ENCODE data around the gene TRIM49C. TPM values are rescaled to one million over a fixed set of nuclear protein-coding genes. Genes with fewer than 3 reads are reported as not detected.
"Not testable (repeated sequence)": the region's sequence is repeated elsewhere in the genome, so short reads cannot be mapped to it uniquely, and the experiment has no call there.

Gene TRIM49C, protein sequence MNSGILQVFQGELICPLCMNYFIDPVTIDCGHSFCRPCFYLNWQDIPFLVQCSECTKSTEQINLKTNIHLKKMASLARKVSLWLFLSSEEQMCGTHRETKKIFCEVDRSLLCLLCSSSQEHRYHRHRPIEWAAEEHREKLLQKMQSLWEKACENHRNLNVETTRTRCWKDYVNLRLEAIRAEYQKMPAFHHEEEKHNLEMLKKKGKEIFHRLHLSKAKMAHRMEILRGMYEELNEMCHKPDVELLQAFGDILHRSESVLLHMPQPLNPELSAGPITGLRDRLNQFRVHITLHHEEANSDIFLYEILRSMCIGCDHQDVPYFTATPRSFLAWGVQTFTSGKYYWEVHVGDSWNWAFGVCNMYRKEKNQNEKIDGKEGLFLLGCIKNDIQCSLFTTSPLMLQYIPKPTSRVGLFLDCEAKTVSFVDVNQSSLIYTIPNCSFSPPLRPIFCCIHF
- not detected for total RNA-seq

DNA sequence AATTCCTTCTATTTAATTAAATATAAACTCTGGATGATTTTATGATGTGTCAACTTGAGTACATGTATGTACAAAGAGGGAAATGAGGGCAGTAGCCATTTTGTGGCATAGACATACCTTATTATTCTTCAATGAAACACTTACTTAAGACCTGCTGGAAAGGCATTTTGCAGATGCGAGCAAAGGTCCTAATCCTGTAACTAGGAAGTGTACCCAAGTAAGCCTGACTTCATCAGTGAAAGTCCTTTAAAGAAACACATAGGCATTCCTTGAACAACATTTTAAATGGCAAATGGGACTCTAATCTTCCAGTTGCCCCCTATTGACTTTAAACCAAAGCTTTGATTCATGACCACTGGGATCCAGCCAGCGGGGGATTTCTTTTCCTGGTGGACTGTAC lies at the start of gene TRIM49C:
Gene TRIM49C (plus strand): TSS at position 301 of the 400 bp plus-strand sequence. CDS start 4,106 bp downstream, outside the sequence.
- H3K4me3 Mint-ChIP-seq; DNase-seq; H3K4me1 Mint-ChIP-seq (ENCODE audit: low read depth); H3K27me3 Mint-ChIP-seq (ENCODE audit: low read depth); H3K36me3 Mint-ChIP-seq (ENCODE audit: insufficient read depth); H3K9me3 Mint-ChIP-seq; ATAC-seq: not testable (repeated sequence)

DNA sequence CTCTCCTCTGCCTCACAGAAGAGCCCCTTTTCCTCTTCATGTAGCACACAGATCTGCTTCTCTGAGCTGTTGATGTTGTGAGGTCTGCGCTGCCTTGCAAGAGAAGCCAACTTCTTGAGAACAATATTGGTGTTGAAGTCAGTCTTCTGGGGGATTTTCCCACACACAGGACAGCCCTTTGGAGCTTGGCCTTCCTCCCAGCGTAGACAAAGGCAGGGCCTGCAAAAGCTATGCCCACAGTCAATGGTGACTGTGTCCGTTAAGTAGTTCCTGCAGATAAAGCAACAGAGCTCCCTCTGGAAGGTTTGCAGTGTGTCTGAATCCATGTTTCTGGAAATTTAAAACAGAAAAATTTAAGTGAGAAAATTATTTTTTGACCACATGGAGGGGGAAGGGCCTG lies 6.7 kb upstream of the TRIM49C start:
- H3K4me3 Mint-ChIP-seq; H3K4me1 Mint-ChIP-seq (ENCODE audit: low read depth); DNase-seq; ATAC-seq; H3K9me3 Mint-ChIP-seq; H3K27me3 Mint-ChIP-seq (ENCODE audit: low read depth); H3K36me3 Mint-ChIP-seq (ENCODE audit: insufficient read depth): not testable (repeated sequence)

DNA sequence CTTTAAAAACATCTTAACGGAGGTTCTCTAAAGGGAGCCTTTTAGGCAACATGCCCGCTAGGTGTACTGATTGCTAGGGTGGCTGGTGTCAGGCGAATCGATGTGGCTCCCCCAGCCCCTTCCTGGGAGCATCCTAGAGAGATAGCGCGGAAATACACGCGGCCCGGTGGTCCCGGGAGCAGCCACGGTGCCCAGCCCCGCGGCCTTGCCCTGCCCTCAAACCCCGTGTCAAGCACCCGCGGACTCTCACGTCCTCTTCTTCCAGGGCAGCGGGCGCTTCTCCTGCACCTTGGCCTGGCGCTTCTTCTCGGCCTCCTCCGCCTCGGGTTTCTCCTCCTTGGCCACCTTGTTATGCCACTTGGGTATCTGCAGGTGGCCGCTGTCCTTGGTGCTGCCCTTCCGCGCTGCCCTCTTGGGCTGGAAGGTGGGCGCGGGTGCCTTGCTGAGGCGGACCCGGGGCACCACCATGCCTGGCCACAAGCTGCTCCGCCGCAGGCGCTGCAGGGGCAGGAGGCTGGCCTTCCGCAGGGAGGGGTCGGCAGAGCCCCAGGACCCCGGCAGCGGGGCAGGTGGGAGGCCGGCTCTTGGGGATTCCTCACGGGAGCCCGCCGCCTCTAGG lies 20.8 kb downstream of the TRIM49C start:
- not testable (repeated sequence) for H3K4me3 Mint-ChIP-seq; DNase-seq; H3K4me1 Mint-ChIP-seq (ENCODE audit: low read depth); H3K27me3 Mint-ChIP-seq (ENCODE audit: low read depth); H3K36me3 Mint-ChIP-seq (ENCODE audit: insufficient read depth); ATAC-seq; H3K9me3 Mint-ChIP-seq

DNA sequence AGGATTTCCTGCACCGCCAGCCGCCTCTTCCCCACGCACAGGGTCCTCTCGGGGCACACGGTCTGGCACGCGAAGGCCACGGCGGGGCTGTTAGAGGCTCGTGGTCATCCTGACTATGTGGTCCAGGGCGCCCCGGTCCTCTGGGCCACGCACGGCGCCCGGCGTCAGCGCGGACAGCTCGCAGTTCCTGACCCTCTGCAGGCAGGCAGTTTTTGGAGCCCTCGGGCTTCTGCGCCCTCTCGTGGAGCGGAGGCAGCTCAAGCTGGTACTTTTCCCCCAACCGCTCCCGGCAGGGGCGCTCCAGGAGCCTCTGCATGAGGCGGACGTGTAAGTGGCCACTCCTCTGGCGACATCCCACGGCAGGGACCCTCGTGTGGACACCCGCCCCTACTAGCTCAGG lies 21.4 kb downstream of the TRIM49C start:
- not testable (repeated sequence) for ATAC-seq; H3K4me3 Mint-ChIP-seq; H3K9me3 Mint-ChIP-seq; H3K36me3 Mint-ChIP-seq (ENCODE audit: insufficient read depth); DNase-seq; H3K27me3 Mint-ChIP-seq (ENCODE audit: low read depth); H3K4me1 Mint-ChIP-seq (ENCODE audit: low read depth)

DNA sequence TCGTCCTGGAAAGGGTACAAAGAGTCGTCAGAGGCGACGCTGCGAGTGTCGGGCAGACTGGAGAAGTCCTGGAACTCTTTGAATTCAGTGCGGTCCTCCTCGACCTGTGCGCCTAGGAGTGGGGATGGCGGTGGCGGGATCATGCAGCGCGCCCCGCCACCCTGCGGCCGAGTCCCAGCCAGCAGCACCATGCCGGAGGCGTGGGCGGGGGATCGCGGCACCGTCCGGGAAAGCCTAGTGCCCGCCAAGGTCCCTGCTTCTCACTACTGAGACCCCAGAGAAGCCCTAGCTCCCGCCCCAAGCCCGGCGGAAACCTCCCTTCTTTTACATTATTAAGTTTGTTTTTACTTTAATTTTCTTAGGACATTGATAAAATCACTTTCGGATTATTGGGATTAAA lies 22.6 kb downstream of the TRIM49C start:
- not testable (repeated sequence) for H3K9me3 Mint-ChIP-seq; H3K4me1 Mint-ChIP-seq (ENCODE audit: low read depth); ATAC-seq; H3K4me3 Mint-ChIP-seq; DNase-seq; H3K27me3 Mint-ChIP-seq (ENCODE audit: low read depth); H3K36me3 Mint-ChIP-seq (ENCODE audit: insufficient read depth)

DNA sequence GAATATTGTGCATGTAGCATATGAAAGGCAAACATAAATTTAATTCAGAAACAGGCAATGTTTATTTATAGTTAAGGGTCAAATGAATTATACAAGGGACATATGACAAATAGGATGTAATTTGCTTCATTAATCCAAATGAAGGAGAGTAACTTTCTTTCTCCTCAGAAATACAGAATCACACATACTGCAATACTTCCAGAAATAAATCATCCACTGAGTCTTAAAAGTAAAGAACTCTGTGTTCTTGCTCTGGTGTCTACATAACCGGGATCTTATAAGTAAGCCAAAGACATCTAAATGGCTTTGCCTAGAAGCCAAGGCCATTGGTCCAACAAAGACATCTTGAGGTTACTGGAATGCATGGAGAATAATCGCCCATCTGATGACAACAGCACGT lies 54.7 kb downstream of the TRIM49C start, which contains the start of gene UBTFL1:
Gene UBTFL1 (plus strand): TSS at position 301 of the 400 bp plus-strand sequence. CDS start 0 bp downstream, at position 301.
- H3K9me3 Mint-ChIP-seq; DNase-seq; H3K4me3 Mint-ChIP-seq; H3K4me1 Mint-ChIP-seq (ENCODE audit: low read depth); ATAC-seq; H3K27me3 Mint-ChIP-seq (ENCODE audit: low read depth); H3K36me3 Mint-ChIP-seq (ENCODE audit: insufficient read depth): not testable (repeated sequence)

DNA sequence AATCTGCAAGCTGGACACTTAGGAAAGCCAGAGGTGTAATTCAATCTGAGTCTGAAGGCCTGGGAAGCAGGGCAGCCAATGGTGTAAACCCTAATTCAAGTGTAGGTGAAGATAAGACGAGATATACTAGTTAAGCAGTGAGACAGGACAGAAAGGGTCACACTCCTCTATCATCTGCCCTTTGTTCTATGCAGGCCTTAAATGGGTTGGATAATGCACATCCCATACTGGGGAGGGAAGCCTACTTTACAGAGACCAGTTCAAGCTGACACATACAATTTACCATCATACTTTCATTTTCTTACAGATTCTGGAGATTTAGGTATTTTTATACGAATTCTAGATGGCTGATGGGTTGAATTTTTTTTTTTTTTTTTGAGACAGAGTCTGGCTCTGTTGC lies 57.8 kb downstream of the TRIM49C start:
- H3K4me3 Mint-ChIP-seq; H3K9me3 Mint-ChIP-seq; H3K27me3 Mint-ChIP-seq (ENCODE audit: low read depth); ATAC-seq; H3K4me1 Mint-ChIP-seq (ENCODE audit: low read depth); DNase-seq; H3K36me3 Mint-ChIP-seq (ENCODE audit: insufficient read depth): not testable (repeated sequence)

Other genes with a start within 250 kb of the TRIM49C start
- gene TRIM49, start 222.5 kb upstream of the TRIM49C start, total RNA-seq: not detected
- gene TRIM64B, start 152.6 kb upstream of the TRIM49C start, total RNA-seq: not detected
- gene TRIM49D1, start 108.9 kb upstream of the TRIM49C start, total RNA-seq: not detected
- not detected for gene TRIM49D2, start 107.0 kb upstream of the TRIM49C start, total RNA-seq
- gene TRIM64, start 65.1 kb upstream of the TRIM49C start, total RNA-seq: not detected
- gene UBTFL1, start 54.8 kb downstream of the TRIM49C start, total RNA-seq: not detected
- not detected for gene NAALAD2, start 103.6 kb downstream of the TRIM49C start, total RNA-seq
- 100 to 1,000 TPM; 134 to 167 (median 149) TPM for gene CHORDC1, start 191.9 kb downstream of the TRIM49C start, total RNA-seq

Data from activated T-cell treated with anti-CD3 and anti-CD28 coated beads, Interleukin-2, amount 50 U/mL, for 4 hours (primary cell).